Measurements from ENCODE around the gene THSD1. TPM values are rescaled to one million over a fixed set of nuclear protein-coding genes. Genes with fewer than 3 reads are reported as not detected.
"Not testable (repeated sequence)": the region's sequence is repeated elsewhere in the genome, so short reads cannot be mapped to it uniquely, and the experiment has no call there.

Gene THSD1
- total and polyA plus RNA-seq, 2 donors (not counting 1 experiment from before 2014, with no cell fraction given), result 0.34 to 0.58 TPM

GRCh38 chr13:52371736-52372247 lies 34.2 kb downstream of the THSD1 start:
- intact Hi-C loops (cut with micrococcal nuclease), result no loop called here
- no peaks in the 10 kb centered on the region for H3K79me2 ChIP-seq (ENCODE audit: control insufficient read depth, insufficient read depth, low read length)
- ChIA-PET CTCF (interaction anchor here (0.7 kb wide), 1 partner anchor 34 kb away, joined by 4 read pairs; the partner anchor contains the start of gene THSD1), POLR2A (no interaction called here)
- no peak overlapping the region for H2AFZ ChIP-seq (ENCODE audit: insufficient read depth, low read depth, low read length, poor library complexity, severe bottlenecking)
- no peak overlapping the region for H3K27ac Mint-ChIP-seq
- no peaks in the 10 kb centered on the region for H3K9me3 ChIP-seq (ENCODE audit: control extremely low read depth in 1 of 3, control insufficient read depth in 2 of 3, insufficient read depth in 1 of 3, low read length in 2 of 3)
- ATAC-seq (ENCODE audit: low read depth) (no peak), DNase-seq (no peak)
- no peaks in the 10 kb centered on the region for H3K4me1 ChIP-seq (ENCODE audit: control insufficient read depth in 2 of 2, insufficient read depth in 2 of 2, low read length in 2 of 2)
- no peak overlapping the region for H3K4me3 Mint-ChIP-seq
- TF ChIP-seq EZH2 (IDR thresholded peaks at IDR 0.05; ENCODE audit: borderline replicate concordance, insufficient read depth, low read depth, low read length, poor library complexity, severe bottlenecking), result no peak
- no peak for TF ChIP-seq CTCF (IDR thresholded peaks at IDR 0.05)
- no peaks in the 10 kb centered on the region for H3K36me3 ChIP-seq (replicated peaks in 1 of 2; ENCODE audit: control extremely low read depth in 1 of 2, control insufficient read depth in 1 of 2, extremely low read depth in 1 of 2, insufficient read depth in 2 of 2, low read length in 1 of 2)
- H3K27me3 Mint-ChIP-seq, result no peaks in the 10 kb centered on the region
- no peak overlapping the region for H3K27ac ChIP-seq (ENCODE audit: low read length in 2 of 2)
- H3K4me2 ChIP-seq (replicated peaks; ENCODE audit: low read depth, low read length, poor library complexity, severe bottlenecking), result no peak overlapping the region
- no peak overlapping the region for H3K4me3 ChIP-seq (ENCODE audit: control extremely low read depth in 1 of 5, extremely low read depth in 1 of 5, insufficient read depth in 1 of 5, low read depth in 2 of 5, low read length in 4 of 5)
- WGBS (ENCODE audit: insufficient coverage), result no CpG with 5 or more reads among the region's 3 CpGs
- H3K27me3 ChIP-seq (replicated peaks in 1 of 4; ENCODE audit: control extremely low read depth in 1 of 4, control insufficient read depth in 3 of 4, insufficient read depth in 4 of 4, low read length in 3 of 4), result no peaks in the 10 kb centered on the region
- H3K9me3 Mint-ChIP-seq (ENCODE audit: insufficient read depth), result no peaks in the 10 kb centered on the region
- H3K9ac ChIP-seq (ENCODE audit: low read length), result no peak overlapping the region
- no peaks in the 10 kb centered on the region for H4K20me1 ChIP-seq (ENCODE audit: control insufficient read depth, insufficient read depth, low read length, poor library complexity, severe bottlenecking)
- H3K4me1 Mint-ChIP-seq, result no peaks in the 10 kb centered on the region

GRCh38 chr13:52366291-52366690 lies 39.7 kb downstream of the THSD1 start:
- TF ChIP-seq CTCF (IDR thresholded peaks at IDR 0.05) (no peak), EZH2 (IDR thresholded peaks at IDR 0.05; ENCODE audit: borderline replicate concordance, insufficient read depth, low read depth, low read length, poor library complexity, severe bottlenecking) (no peak)
- no peaks in the 10 kb centered on the region for H3K36me3 ChIP-seq (replicated peaks in 1 of 2; ENCODE audit: control extremely low read depth in 1 of 2, control insufficient read depth in 1 of 2, extremely low read depth in 1 of 2, insufficient read depth in 2 of 2, low read length in 1 of 2)
- intact Hi-C loops (cut with micrococcal nuclease), result no loop called here
- DNase-seq (no peak), ATAC-seq (ENCODE audit: low read depth) (no peak)
- H3K27ac ChIP-seq (ENCODE audit: low read length in 2 of 2), result no peak overlapping the region
- no peak overlapping the region for H3K4me3 ChIP-seq (ENCODE audit: control extremely low read depth in 1 of 5, extremely low read depth in 1 of 5, insufficient read depth in 1 of 5, low read depth in 2 of 5, low read length in 4 of 5)
- no peak overlapping the region for H3K27ac Mint-ChIP-seq
- H3K9ac ChIP-seq (ENCODE audit: low read length), result no peak overlapping the region
- no peak overlapping the region for H3K4me2 ChIP-seq (replicated peaks; ENCODE audit: low read depth, low read length, poor library complexity, severe bottlenecking)
- H3K4me1 ChIP-seq (ENCODE audit: control insufficient read depth in 2 of 2, insufficient read depth in 2 of 2, low read length in 2 of 2), result no peaks in the 10 kb centered on the region
- no peaks in the 10 kb centered on the region for H4K20me1 ChIP-seq (ENCODE audit: control insufficient read depth, insufficient read depth, low read length, poor library complexity, severe bottlenecking)
- CTCF ChIA-PET, result interaction anchor here (1.4 kb wide), 1 partner anchor 10 kb away, joined by 4 read pairs; no protein-coding TSS in a partner anchor
- no peak overlapping the region for H2AFZ ChIP-seq (ENCODE audit: insufficient read depth, low read depth, low read length, poor library complexity, severe bottlenecking)
- no peak overlapping the region for H3K4me3 Mint-ChIP-seq
- no peaks in the 10 kb centered on the region for H3K9me3 Mint-ChIP-seq (ENCODE audit: insufficient read depth)
- H3K27me3 ChIP-seq (replicated peaks in 1 of 4; ENCODE audit: control extremely low read depth in 1 of 4, control insufficient read depth in 3 of 4, insufficient read depth in 4 of 4, low read length in 3 of 4), result no peaks in the 10 kb centered on the region
- POLR2A ChIA-PET, result no interaction called here
- no peaks in the 10 kb centered on the region for H3K4me1 Mint-ChIP-seq
- H3K79me2 ChIP-seq (ENCODE audit: control insufficient read depth, insufficient read depth, low read length), result no peaks in the 10 kb centered on the region
- no CpG with 5 or more reads among the region's 4 CpGs for WGBS (ENCODE audit: insufficient coverage)
- peaks cover 13% of the 10 kb centered on the region for H3K27me3 Mint-ChIP-seq
- no peaks in the 10 kb centered on the region for H3K9me3 ChIP-seq (ENCODE audit: control extremely low read depth in 1 of 3, control insufficient read depth in 2 of 3, insufficient read depth in 1 of 3, low read length in 2 of 3)

GRCh38 chr13:52362169-52362887 lies 43.6 kb downstream of the THSD1 start:
- H3K27ac Mint-ChIP-seq; H3K9ac ChIP-seq (ENCODE audit: low read length); CTCF ChIA-PET; intact Hi-C loops (cut with micrococcal nuclease); H3K9me3 ChIP-seq (ENCODE audit: control extremely low read depth in 1 of 3, control insufficient read depth in 2 of 3, insufficient read depth in 1 of 3, low read length in 2 of 3); H3K4me1 ChIP-seq (ENCODE audit: control insufficient read depth in 2 of 2, insufficient read depth in 2 of 2, low read length in 2 of 2); DNase-seq; H3K4me2 ChIP-seq (replicated peaks; ENCODE audit: low read depth, low read length, poor library complexity, severe bottlenecking); H3K9me3 Mint-ChIP-seq (ENCODE audit: insufficient read depth); H3K36me3 ChIP-seq (replicated peaks in 1 of 2; ENCODE audit: control extremely low read depth in 1 of 2, control insufficient read depth in 1 of 2, extremely low read depth in 1 of 2, insufficient read depth in 2 of 2, low read length in 1 of 2); H3K4me3 Mint-ChIP-seq; H3K4me1 Mint-ChIP-seq; H2AFZ ChIP-seq (ENCODE audit: insufficient read depth, low read depth, low read length, poor library complexity, severe bottlenecking); H3K27ac ChIP-seq (ENCODE audit: low read length in 2 of 2); H4K20me1 ChIP-seq (ENCODE audit: control insufficient read depth, insufficient read depth, low read length, poor library complexity, severe bottlenecking); POLR2A ChIA-PET; H3K4me3 ChIP-seq (ENCODE audit: control extremely low read depth in 1 of 5, extremely low read depth in 1 of 5, insufficient read depth in 1 of 5, low read depth in 2 of 5, low read length in 4 of 5); ATAC-seq (ENCODE audit: low read depth); H3K79me2 ChIP-seq (ENCODE audit: control insufficient read depth, insufficient read depth, low read length); H3K27me3 ChIP-seq (replicated peaks in 1 of 4; ENCODE audit: control extremely low read depth in 1 of 4, control insufficient read depth in 3 of 4, insufficient read depth in 4 of 4, low read length in 3 of 4): not testable (repeated sequence)
- no CpG with 5 or more reads among the region's 6 CpGs for WGBS (ENCODE audit: insufficient coverage)
- peaks cover 24% of the 10 kb centered on the region for H3K27me3 Mint-ChIP-seq

Data from B cell (primary cell).